ENCODE measurements around the gene BMP5. TPM values are rescaled to one million over a fixed set of nuclear protein-coding genes. Genes with fewer than 3 reads are reported as not detected.
A peak's percentile ranks its signal among the peaks of the same experiment; 100 is the strongest.

BMP5 gene
- total RNA-seq, 1 experiment from 2014 or later: 17.7 TPM

DNA sequence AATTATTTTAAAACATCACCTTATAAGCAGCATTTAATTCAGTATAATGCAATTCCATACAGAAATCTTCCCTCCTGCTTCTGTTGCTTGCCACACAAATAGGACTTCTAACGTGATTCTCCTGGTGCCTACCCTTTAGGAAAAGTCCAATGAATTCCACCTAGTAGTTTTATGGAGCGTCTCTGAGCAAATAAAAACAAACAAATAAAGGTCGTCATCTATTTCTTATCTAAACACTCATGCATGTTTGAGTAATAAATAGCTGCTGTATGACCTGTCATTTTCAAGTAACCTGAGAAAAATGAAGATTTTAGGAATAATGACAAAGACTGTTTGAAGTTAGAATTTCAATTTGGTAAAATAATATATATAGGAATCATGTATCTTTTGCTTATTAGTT, 102.7 kb downstream of the BMP5 start:
- intact Hi-C loops (cut with micrococcal nuclease; ENCODE audit: unreplicated experiment) (loop anchor here (10.0 kb wide), 1 partner anchor 112 kb away; no protein-coding TSS in a partner anchor), in situ Hi-C loops (cut with HindIII; ENCODE audit: low pct_unique_long_range_greater_than_20kb, low sequenced_read_pairs) (no loop called here)
- Histone ChIP-seq H3K27me3 (ENCODE audit: control insufficient read depth, insufficient read depth, low read length) (no peaks in the 10 kb centered on the region), H3K36me3 (ENCODE audit: control insufficient read depth, insufficient read depth, low read length) (no peaks in the 10 kb centered on the region; the same call in 1 of the 2 replicates), H3K27ac (ENCODE audit: low read length) (peak overlapping the region; percentile 82; the same call in 1 of the 2 replicates), H3K4me1 (ENCODE audit: control insufficient read depth, insufficient read depth, low read length) (peaks cover 28% of the 10 kb centered on the region; the same call in 1 of the 2 replicates), H3K9me3 (ENCODE audit: control insufficient read depth, insufficient read depth, low read depth, low read length) (no peaks in the 10 kb centered on the region; the same call in 1 of the 2 replicates), H3K4me3 (ENCODE audit: low read depth in 2 of 2, low read length in 2 of 2) (no peak overlapping the region)
- DNase-seq (ENCODE audit: low read depth, low spot score): no peak
- no TSS peak for BruUV-seq (replicated peaks)
- ATAC-seq: peak; percentile 81
- POLR2A ChIA-PET: interaction anchor here (0.6 kb wide), 1 partner anchor 44 kb away, joined by 3 read pairs; no protein-coding TSS in a partner anchor
- CTCF ChIA-PET: no interaction called here
- TF ChIP-seq, protein P1, sequence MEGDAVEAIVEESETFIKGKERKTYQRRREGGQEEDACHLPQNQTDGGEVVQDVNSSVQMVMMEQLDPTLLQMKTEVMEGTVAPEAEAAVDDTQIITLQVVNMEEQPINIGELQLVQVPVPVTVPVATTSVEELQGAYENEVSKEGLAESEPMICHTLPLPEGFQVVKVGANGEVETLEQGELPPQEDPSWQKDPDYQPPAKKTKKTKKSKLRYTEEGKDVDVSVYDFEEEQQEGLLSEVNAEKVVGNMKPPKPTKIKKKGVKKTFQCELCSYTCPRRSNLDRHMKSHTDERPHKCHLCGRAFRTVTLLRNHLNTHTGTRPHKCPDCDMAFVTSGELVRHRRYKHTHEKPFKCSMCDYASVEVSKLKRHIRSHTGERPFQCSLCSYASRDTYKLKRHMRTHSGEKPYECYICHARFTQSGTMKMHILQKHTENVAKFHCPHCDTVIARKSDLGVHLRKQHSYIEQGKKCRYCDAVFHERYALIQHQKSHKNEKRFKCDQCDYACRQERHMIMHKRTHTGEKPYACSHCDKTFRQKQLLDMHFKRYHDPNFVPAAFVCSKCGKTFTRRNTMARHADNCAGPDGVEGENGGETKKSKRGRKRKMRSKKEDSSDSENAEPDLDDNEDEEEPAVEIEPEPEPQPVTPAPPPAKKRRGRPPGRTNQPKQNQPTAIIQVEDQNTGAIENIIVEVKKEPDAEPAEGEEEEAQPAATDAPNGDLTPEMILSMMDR (IDR thresholded peaks at IDR 0.05): no peak
- TF ChIP-seq TCF7L2 (IDR thresholded peaks at IDR 0.05; ENCODE audit: low read depth, low read length): 0 out of 2 replicates have a peak, but pooled peaks have one; percentile 26

DNA sequence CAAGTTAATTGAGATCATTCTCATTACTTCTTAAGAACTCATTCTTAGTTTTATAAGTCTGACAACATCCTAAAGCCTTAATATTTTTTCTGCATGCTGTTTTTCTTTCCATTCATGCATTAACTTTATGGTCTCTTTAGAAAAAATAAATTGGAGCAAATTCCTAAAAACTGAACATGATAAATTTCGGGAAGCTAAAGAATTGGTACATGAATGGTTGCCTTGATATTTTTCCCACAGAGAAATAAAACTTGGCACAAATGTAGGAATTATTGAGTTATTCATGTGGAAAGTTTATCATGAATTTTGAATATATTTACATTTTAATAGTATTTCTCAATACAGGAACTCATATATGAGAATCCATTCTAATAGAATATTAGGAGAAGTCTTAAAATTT, 115.9 kb downstream of the BMP5 start:
- ATAC-seq: no peak
- Histone ChIP-seq H3K4me3 (ENCODE audit: low read depth in 2 of 2, low read length in 2 of 2) (no peak overlapping the region), H3K9me3 (ENCODE audit: control insufficient read depth, insufficient read depth, low read depth, low read length) (peaks cover 21% of the 10 kb centered on the region), H3K36me3 (ENCODE audit: control insufficient read depth, insufficient read depth, low read length) (no peaks in the 10 kb centered on the region), H3K27ac (ENCODE audit: low read length) (no peak overlapping the region; the same call in 1 of the 2 replicates), H3K4me1 (ENCODE audit: control insufficient read depth, insufficient read depth, low read length) (no peaks in the 10 kb centered on the region), H3K27me3 (ENCODE audit: control insufficient read depth, insufficient read depth, low read length) (no peaks in the 10 kb centered on the region)
- no peak for DNase-seq (ENCODE audit: low read depth, low spot score)
- CTCF ChIA-PET: no interaction called here
- in situ Hi-C loops (cut with HindIII; ENCODE audit: low pct_unique_long_range_greater_than_20kb, low sequenced_read_pairs) (no loop called here), intact Hi-C loops (cut with micrococcal nuclease; ENCODE audit: unreplicated experiment) (no loop called here)
- TF ChIP-seq TCF7L2 (IDR thresholded peaks at IDR 0.05; ENCODE audit: low read depth, low read length): no peak
- TF ChIP-seq SIN3A (IDR thresholded peaks at IDR 0.05; ENCODE audit: borderline replicate concordance, insufficient read depth, low read depth, low read length): no peak
- TF ChIP-seq, protein P2, sequence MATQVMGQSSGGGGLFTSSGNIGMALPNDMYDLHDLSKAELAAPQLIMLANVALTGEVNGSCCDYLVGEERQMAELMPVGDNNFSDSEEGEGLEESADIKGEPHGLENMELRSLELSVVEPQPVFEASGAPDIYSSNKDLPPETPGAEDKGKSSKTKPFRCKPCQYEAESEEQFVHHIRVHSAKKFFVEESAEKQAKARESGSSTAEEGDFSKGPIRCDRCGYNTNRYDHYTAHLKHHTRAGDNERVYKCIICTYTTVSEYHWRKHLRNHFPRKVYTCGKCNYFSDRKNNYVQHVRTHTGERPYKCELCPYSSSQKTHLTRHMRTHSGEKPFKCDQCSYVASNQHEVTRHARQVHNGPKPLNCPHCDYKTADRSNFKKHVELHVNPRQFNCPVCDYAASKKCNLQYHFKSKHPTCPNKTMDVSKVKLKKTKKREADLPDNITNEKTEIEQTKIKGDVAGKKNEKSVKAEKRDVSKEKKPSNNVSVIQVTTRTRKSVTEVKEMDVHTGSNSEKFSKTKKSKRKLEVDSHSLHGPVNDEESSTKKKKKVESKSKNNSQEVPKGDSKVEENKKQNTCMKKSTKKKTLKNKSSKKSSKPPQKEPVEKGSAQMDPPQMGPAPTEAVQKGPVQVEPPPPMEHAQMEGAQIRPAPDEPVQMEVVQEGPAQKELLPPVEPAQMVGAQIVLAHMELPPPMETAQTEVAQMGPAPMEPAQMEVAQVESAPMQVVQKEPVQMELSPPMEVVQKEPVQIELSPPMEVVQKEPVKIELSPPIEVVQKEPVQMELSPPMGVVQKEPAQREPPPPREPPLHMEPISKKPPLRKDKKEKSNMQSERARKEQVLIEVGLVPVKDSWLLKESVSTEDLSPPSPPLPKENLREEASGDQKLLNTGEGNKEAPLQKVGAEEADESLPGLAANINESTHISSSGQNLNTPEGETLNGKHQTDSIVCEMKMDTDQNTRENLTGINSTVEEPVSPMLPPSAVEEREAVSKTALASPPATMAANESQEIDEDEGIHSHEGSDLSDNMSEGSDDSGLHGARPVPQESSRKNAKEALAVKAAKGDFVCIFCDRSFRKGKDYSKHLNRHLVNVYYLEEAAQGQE (IDR thresholded peaks at IDR 0.05; ENCODE audit: insufficient read depth in 1 of 2, low read depth in 2 of 2, low read length in 1 of 2): no peak
- no peak for TF ChIP-seq POLR2AphosphoS5 (IDR thresholded peaks at IDR 0.05; ENCODE audit: low read depth, low read length)
- POLR2A ChIA-PET: no interaction called here
- BruUV-seq (replicated peaks): no TSS peak

DNA sequence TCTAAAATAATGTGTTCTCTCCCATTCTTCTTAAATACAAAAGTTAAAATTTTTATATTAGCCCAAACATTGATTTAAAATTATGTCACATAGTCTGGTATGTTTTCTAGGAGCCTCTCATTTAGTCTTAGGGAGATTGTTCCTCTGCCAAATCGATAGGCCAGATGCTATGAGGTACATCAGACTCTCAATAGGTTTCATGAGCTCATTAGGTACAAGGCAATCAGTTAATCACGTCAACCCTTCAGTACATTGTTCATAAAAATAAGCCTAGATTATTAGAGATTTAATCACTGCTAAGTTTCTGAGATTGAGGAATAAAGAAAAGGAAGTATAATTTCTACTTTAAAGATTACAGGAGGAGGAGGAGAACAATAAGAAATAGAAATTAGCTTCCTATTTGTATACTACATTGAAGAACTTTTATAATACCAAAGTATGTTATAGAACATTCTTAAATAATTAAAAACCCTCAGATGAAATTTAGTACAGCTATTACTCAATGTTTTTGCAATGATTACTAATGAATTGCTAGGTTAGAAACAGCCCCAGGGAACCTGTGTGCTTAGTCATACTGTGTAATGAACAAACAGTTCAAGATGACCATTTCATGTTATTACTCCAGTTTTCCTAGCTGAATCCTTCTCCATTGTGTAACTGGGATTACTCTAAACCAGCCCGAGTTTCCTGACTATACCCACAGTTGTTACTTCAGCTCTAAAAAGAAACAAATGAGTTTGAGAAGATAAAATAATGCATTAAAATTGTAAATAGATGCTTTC, 117.0 kb downstream of the BMP5 start:
- H3K36me3 ChIP-seq (ENCODE audit: control insufficient read depth, insufficient read depth, low read length): no peaks in the 10 kb centered on the region; the same call in 1 of the 2 replicates
- ATAC-seq (peak; percentile 98), DNase-seq (ENCODE audit: low read depth, low spot score) (peak; percentile 75)
- in situ Hi-C loops (cut with HindIII; ENCODE audit: low pct_unique_long_range_greater_than_20kb, low sequenced_read_pairs): no loop called here
- ChIA-PET CTCF (no interaction called here), POLR2A (no interaction called here)
- no peaks in the 10 kb centered on the region for H3K4me1 ChIP-seq (ENCODE audit: control insufficient read depth, insufficient read depth, low read length)
- no peak overlapping the region for H3K4me3 ChIP-seq (ENCODE audit: low read depth in 2 of 2, low read length in 2 of 2)
- no peak; the same call in 1 of the 2 replicates for TF ChIP-seq POLR2AphosphoS5 (IDR thresholded peaks at IDR 0.05; ENCODE audit: low read depth, low read length)
- TF ChIP-seq SIN3A (IDR thresholded peaks at IDR 0.05; ENCODE audit: borderline replicate concordance, insufficient read depth, low read depth, low read length): no peak
- TF ChIP-seq, protein P2 (IDR thresholded peaks at IDR 0.05; ENCODE audit: insufficient read depth in 1 of 2, low read depth in 2 of 2, low read length in 1 of 2): no peak
- TF ChIP-seq TCF7L2 (IDR thresholded peaks at IDR 0.05; ENCODE audit: low read depth, low read length): no peak
- TF ChIP-seq, protein P1 (IDR thresholded peaks at IDR 0.05): no peak
- no TSS peak for BruUV-seq (replicated peaks)
- intact Hi-C loops (cut with micrococcal nuclease; ENCODE audit: unreplicated experiment): no loop called here
- H3K27me3 ChIP-seq (ENCODE audit: control insufficient read depth, insufficient read depth, low read length): no peaks in the 10 kb centered on the region
- peaks cover 21% of the 10 kb centered on the region for H3K9me3 ChIP-seq (ENCODE audit: control insufficient read depth, insufficient read depth, low read depth, low read length)
- H3K27ac ChIP-seq (ENCODE audit: low read length): peak overlapping the region; percentile 69; the same call in 1 of the 2 replicates
